Omental fat pad (tissue), 4 donors: ENCODE data around the gene LGALS4. TPM values are rescaled to one million over a fixed set of nuclear protein-coding genes. Genes with fewer than 3 reads are reported as not detected.
"Not testable (repeated sequence)": the region's sequence is repeated elsewhere in the genome, so short reads cannot be mapped to it uniquely, and the experiment has no call there.

Source experiments
- ATAC-seq: fragments of 150-250 bp; one replicate; pipeline ENCODE4 v1.9.1; 2016; ENCODE audit warnings: mild to moderate bottlenecking, moderate library complexity; ENCODE audit not compliant: low FRiP score
- DNase-seq: peaks from one replicate; pipeline ENCODE4 v3.0.0-alpha.2; 2019; ENCODE audit warnings: low spot score
- CTCF ChIP-seq, 3 donors: fragments of 450-650 bp; IDR thresholded peaks; one replicate each; pipeline ENCODE4 v1.5.1; 2016 to 2017; ENCODE audit warnings: antibody characterized with exemption in 3 of 3, mild to moderate bottlenecking in 3 of 3, moderate library complexity in 2 of 3
- total RNA-seq, 4 donors: library from RNA; depleted of rRNA; stranded (reverse); fragments of >200 nt; gene quantifications; one replicate each; pipeline ENCODE4 v1.1.0, GENCODE V29; 2016

LGALS4 gene
- total RNA-seq, 4 donors from 2014 or later, result 0.46 to 1.6 TPM; not detected in 2

DNA sequence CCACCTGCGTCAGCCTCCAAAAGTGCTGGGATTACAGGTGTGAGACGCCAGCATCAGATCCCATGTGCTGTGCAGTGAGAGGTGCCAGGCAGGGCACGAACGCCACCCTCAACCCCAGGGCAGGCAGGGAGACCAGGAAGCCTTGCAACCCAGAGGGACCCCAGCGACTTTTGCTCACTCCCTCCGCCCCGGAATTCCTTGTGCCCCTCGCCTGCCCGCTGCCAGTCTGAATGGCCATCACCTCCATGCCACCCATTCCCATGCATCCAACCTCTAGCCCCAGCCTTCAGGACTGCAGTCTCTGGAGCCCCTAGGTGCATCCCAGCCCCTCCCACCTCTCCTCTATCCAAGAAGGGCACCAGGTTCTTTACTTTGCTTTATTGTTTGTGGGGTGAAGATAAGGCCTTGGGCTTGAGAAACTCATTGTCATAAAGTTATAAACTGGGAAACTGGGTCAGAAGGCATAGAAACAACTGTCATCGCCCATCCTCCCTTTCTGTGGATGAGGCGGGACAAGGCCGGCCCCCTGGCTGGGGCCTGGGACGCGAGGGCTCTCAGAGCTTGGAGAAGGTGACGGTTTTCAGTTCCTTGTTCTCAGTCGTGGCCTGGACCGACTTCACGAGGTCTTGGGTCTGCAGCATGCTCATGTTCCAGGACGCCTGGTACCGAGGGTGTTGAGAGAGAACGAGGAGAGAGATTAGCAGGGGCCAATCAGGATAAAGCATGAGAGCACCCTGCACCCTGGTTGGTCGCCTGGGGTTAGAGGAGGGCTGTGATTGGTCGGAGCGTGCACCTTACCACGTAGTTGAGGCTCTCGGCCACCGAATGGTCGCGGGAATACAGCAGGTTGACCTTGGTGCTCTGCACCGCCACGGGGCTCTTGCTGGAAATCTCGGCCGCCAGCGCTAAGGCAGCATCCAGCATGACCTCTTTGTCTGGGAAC, 2.6 kb upstream of the LGALS4 start:
- no peak for ATAC-seq
- no peak for DNase-seq
- TF ChIP-seq CTCF (IDR thresholded peaks at IDR 0.05), result no peak

GRCh38 chr19:38813932-38814331, 1.2 kb upstream of the LGALS4 start:
- DNase-seq, ATAC-seq: not testable (repeated sequence)

- DNase-seq (no peak), ATAC-seq (no peak)
- TF ChIP-seq CTCF (IDR thresholded peaks at IDR 0.05), result no peak
Observed at GRCh38 chr19:38813323-38813722, 578 bp upstream of the LGALS4 start.

- no peak for DNase-seq
- no peak for ATAC-seq
- TF ChIP-seq CTCF (IDR thresholded peaks at IDR 0.05), result no peak
Observed at GRCh38 chr19:38812009-38812840, 520 bp downstream of the LGALS4 start.

- no peak for TF ChIP-seq CTCF (IDR thresholded peaks at IDR 0.05)
- DNase-seq, result no peak
- ATAC-seq, result no peak
Observed at GRCh38 chr19:38809592-38810252, 3.0 kb downstream of the LGALS4 start.

- TF ChIP-seq CTCF (IDR thresholded peaks at IDR 0.05), result no peak
- no peak for ATAC-seq
Observed at GRCh38 chr19:38808741-38809140, 4.0 kb downstream of the LGALS4 start.

DNA sequence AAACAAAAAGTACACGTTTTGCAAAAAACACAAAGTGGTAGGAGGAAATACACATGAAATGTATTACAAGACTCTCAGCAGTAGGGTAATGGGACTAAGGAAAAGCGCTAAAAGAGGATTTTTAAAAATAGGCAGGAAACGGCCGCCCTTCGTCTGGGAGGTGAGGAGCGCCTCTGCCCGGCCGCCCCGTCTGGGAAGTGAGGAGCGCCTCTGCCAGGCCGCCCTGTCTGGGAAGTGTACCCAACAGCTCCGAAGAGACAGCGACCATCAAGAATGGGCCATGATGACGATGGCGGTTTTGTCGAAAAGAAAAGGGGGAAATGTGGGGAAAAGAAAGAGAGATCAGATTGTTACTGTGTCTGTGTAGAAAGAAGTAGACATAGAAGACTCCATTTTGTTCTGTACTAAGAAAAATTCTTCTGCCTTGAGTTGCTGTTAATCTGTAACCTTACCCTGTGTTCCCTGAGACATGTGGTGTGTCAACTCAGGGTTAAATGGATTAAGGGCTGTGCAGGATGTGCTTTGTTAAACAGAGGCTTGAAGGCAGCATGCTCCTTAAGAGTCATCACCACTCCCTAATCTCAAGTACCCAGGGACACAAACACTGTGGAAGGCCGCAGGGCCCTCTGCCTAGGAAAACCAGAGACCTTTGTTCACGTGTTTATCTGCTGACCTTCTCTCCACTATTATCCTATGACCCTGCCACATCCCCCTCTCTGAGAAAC, 5.2 kb downstream of the LGALS4 start:
- not testable (repeated sequence) for DNase-seq, ATAC-seq

More at GRCh38 chr19:38808741-38809140, 4.0 kb downstream of the LGALS4 start:
- DNase-seq, result no peak
